ENCODE measurements around the gene TFCP2. TPM values are rescaled to one million over a fixed set of nuclear protein-coding genes. Genes with fewer than 3 reads are reported as not detected.

TFCP2 gene
- total RNA-seq, 1 experiment from 2014 or later = 52.6 TPM

DNA sequence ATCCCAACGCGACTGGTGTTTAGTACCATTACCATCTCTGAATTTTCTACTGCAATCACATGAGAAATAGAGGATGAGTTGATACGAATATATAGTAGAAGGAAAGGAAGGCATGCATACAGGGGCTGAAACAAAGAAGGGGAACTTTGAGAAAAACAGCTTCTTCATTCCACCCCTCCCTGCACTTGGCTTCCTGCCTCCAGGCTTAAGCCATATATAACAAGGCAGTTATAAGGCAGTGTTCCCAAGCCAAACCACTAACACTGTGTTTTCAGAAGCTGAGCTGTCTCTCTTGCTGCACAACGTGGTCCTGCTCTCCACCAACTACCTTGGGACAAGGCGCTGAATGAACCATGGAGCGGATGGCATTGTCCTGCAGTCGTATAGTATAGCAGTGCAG lies 113.8 kb downstream of the TFCP2 start:
- H3K4me3 Mint-ChIP-seq (ENCODE audit: unreplicated experiment) = no peak overlapping the region
- no peaks in the 10 kb centered on the region for H3K27me3 Mint-ChIP-seq (ENCODE audit: insufficient read depth, unreplicated experiment)
- H3K9me3 Mint-ChIP-seq (ENCODE audit: unreplicated experiment) = no peaks in the 10 kb centered on the region
- peaks cover 92% of the 10 kb centered on the region for H3K36me3 Mint-ChIP-seq (ENCODE audit: insufficient read depth, unreplicated experiment)
- no peak for DNase-seq
- Histone ChIP-seq H3K36me3 (ENCODE audit: control insufficient read depth, insufficient read depth, low read length) (peaks cover 9% of the 10 kb centered on the region), H3K4me1 (peaks cover 9% of the 10 kb centered on the region), H3K9me3 (no peaks in the 10 kb centered on the region), H3K4me3 (ENCODE audit: low read depth, low read length) (no peak overlapping the region), H3K27me3 (replicated peaks; ENCODE audit: control insufficient read depth, insufficient read depth, low read length) (no peaks in the 10 kb centered on the region)
- CTCF ChIA-PET = no interaction called here
- H3K4me1 Mint-ChIP-seq (ENCODE audit: low read depth, unreplicated experiment) = no peaks in the 10 kb centered on the region
- TF ChIP-seq, protein P1, sequence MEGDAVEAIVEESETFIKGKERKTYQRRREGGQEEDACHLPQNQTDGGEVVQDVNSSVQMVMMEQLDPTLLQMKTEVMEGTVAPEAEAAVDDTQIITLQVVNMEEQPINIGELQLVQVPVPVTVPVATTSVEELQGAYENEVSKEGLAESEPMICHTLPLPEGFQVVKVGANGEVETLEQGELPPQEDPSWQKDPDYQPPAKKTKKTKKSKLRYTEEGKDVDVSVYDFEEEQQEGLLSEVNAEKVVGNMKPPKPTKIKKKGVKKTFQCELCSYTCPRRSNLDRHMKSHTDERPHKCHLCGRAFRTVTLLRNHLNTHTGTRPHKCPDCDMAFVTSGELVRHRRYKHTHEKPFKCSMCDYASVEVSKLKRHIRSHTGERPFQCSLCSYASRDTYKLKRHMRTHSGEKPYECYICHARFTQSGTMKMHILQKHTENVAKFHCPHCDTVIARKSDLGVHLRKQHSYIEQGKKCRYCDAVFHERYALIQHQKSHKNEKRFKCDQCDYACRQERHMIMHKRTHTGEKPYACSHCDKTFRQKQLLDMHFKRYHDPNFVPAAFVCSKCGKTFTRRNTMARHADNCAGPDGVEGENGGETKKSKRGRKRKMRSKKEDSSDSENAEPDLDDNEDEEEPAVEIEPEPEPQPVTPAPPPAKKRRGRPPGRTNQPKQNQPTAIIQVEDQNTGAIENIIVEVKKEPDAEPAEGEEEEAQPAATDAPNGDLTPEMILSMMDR (IDR thresholded peaks at IDR 0.05; ENCODE audit: insufficient read depth in 1 of 2, low read depth in 1 of 2, low read length in 1 of 2, severe bottlenecking in 1 of 2, unreplicated experiment in 1 of 2) = no peak
- POLR2A ChIA-PET = interaction anchor here (0.6 kb wide), 1 partner anchor 234 kb away, joined by 7 read pairs; no protein-coding TSS in a partner anchor
- BruUV-seq (replicated peaks) = no TSS peak
- H3K27ac Mint-ChIP-seq (ENCODE audit: unreplicated experiment) = no peak overlapping the region
- intact Hi-C loops (cut with micrococcal nuclease; ENCODE audit: unreplicated experiment) = loop anchor here (2.0 kb wide), 1 partner anchor 50 kb away; no protein-coding TSS in a partner anchor

DNA sequence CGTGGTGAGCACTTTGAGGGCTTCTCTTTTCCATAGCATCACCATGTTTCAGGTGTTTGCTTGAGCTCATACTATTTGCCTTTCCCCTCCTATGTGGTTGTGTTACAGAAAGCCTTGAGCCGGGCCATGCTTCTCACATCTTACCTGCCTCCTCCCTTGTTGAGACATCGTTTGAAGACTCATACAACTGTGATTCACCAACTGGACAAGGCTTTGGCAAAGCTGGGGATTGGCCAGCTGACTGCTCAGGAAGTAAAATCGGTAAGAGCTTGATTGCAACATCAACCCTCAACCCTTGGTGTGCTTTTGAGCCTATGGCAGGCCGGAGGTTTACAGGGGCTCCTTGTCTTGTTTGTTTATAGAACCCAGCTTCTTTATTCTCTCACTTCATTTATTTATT lies 116.7 kb downstream of the TFCP2 start:
- H3K27me3 ChIP-seq (replicated peaks; ENCODE audit: control insufficient read depth, insufficient read depth, low read length) = no peaks in the 10 kb centered on the region
- H3K4me3 ChIP-seq (ENCODE audit: low read depth, low read length) = no peak overlapping the region
- TF ChIP-seq, protein P1 (IDR thresholded peaks at IDR 0.05; ENCODE audit: insufficient read depth in 1 of 2, low read depth in 1 of 2, low read length in 1 of 2, severe bottlenecking in 1 of 2, unreplicated experiment in 1 of 2) = no peak
- DNase-seq = no peak
- Mint-ChIP-seq H3K9me3 (ENCODE audit: unreplicated experiment) (no peaks in the 10 kb centered on the region), H3K27me3 (ENCODE audit: insufficient read depth, unreplicated experiment) (no peaks in the 10 kb centered on the region), H3K36me3 (ENCODE audit: insufficient read depth, unreplicated experiment) (peaks cover 72% of the 10 kb centered on the region), H3K4me1 (ENCODE audit: low read depth, unreplicated experiment) (no peaks in the 10 kb centered on the region), H3K27ac (ENCODE audit: unreplicated experiment) (no peak overlapping the region), H3K4me3 (ENCODE audit: unreplicated experiment) (no peak overlapping the region)
- POLR2A ChIA-PET = no interaction called here
- no peaks in the 10 kb centered on the region for H3K4me1 ChIP-seq
- H3K9me3 ChIP-seq = no peaks in the 10 kb centered on the region
- no TSS peak for BruUV-seq (replicated peaks)
- CTCF ChIA-PET = no interaction called here
- intact Hi-C loops (cut with micrococcal nuclease; ENCODE audit: unreplicated experiment) = no loop called here
- peaks cover 4% of the 10 kb centered on the region for H3K36me3 ChIP-seq (ENCODE audit: control insufficient read depth, insufficient read depth, low read length)

DNA sequence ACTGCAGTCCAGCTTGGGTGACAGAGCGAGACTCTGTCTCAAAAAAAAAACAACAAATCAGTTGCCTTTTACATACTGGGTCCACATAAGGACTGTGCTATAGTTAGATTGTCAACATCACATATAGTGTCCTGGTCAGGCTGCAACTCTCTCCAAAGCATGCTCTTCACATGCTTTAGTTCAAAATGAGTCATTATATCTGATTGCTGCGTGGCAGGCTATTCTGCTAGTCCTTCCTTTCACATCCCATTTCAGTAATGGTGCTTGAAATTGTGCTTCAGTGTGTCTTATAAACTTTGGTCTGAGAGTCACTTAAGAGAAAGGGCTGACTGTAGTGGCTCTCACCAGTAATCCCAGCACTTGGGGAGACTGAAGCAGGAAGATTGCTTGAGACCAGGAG lies 117.9 kb downstream of the TFCP2 start:
- no TSS peak for BruUV-seq (replicated peaks)
- H3K9me3 Mint-ChIP-seq (ENCODE audit: unreplicated experiment) = no peaks in the 10 kb centered on the region
- H3K36me3 ChIP-seq (ENCODE audit: control insufficient read depth, insufficient read depth, low read length) = peaks cover 4% of the 10 kb centered on the region
- intact Hi-C loops (cut with micrococcal nuclease; ENCODE audit: unreplicated experiment) = no loop called here
- no peaks in the 10 kb centered on the region for H3K27me3 Mint-ChIP-seq (ENCODE audit: insufficient read depth, unreplicated experiment)
- H3K4me1 Mint-ChIP-seq (ENCODE audit: low read depth, unreplicated experiment) = no peaks in the 10 kb centered on the region
- DNase-seq = no peak
- no peak overlapping the region for H3K4me3 Mint-ChIP-seq (ENCODE audit: unreplicated experiment)
- H3K27ac Mint-ChIP-seq (ENCODE audit: unreplicated experiment) = no peak overlapping the region
- H3K9me3 ChIP-seq = no peaks in the 10 kb centered on the region
- TF ChIP-seq, protein P1 (IDR thresholded peaks at IDR 0.05; ENCODE audit: insufficient read depth in 1 of 2, low read depth in 1 of 2, low read length in 1 of 2, severe bottlenecking in 1 of 2, unreplicated experiment in 1 of 2) = no peak
- ChIA-PET CTCF (no interaction called here), POLR2A (no interaction called here)
- H3K4me3 ChIP-seq (ENCODE audit: low read depth, low read length) = no peak overlapping the region
- H3K36me3 Mint-ChIP-seq (ENCODE audit: insufficient read depth, unreplicated experiment) = peaks cover 63% of the 10 kb centered on the region
- H3K4me1 ChIP-seq = no peaks in the 10 kb centered on the region
- H3K27me3 ChIP-seq (replicated peaks; ENCODE audit: control insufficient read depth, insufficient read depth, low read length) = no peaks in the 10 kb centered on the region
